HuH-7 (cell line): ENCODE data around the gene SH3BP4.
A peak's percentile ranks its signal among the peaks of the same experiment; 100 is the strongest.

ENCODE experiments used
- DNase-seq: peaks from one replicate; pipeline ENCODE4 v3.0.0; 2011; ENCODE audit warnings: low spot score

The SH3BP4 gene

DNA sequence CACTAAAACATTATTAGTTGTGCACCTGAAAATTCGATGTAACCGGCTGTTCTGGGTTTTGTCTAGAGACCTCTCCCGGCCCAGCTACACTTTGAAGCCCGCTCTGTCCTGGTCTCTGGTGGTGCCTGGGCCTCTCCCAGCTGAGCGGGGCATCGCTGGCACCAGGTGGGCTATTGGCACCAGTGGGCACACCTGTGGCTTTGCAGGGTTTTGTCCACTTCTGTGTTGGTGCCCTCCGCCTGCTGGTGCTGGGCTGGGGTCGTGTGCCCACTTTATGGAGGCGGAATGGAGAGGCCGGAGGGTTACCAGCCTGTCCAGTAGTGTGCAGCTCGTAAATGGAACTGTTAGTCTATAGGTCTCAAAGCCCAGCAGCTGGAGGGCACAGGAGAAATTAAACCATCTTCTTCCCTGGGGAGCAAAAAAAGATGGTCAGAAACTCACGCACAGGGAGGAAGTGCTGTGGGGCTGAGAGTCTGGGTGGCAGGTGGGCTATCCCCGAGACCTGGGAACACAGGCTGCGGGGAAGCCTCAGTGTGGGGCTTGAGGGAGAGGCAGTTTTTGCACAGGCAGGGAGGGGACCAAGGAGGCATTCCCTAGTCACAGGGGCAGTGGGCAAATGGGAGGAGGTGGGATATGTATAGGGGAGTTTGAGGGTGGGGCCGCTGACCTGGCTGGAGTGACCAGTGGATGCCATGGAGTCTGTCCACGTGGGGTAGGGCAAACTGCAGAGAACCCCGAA, 30.4 kb downstream of the SH3BP4 start:
- DNase-seq = no peak

DNA sequence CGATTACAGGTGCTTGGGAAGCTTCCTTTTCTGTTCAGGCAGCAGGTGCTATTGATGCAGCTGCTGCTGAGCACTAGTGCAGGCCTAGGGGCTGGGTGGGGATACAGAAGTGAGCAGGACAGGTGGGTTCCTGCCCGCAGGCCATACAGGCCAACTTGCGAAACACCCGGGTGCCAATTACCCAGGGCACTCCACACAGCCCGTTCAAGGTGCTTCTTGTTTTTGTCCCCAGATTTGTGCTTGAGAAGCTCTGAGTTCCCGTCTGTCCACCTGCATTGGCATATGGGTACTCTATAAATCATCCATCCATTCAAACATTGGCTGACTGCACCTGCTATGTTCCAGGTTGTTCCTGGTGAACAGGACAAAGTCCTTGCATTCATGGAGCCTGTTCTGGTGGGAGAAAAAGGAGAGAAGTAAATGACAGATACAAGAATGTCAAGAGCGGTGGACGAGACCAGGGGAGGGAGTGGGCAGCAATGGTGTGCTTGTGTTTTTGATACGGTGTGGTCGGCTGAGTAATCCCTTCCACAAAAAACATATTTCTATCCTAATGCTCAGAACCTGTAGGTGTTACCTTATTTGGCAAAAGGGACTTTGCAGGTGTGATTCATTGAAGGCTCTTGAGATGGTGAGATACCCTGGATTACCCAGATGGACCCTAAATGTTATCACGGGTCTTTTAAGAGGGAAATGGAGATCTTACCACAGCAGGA, 31.4 kb downstream of the SH3BP4 start:
- no peak for DNase-seq

DNA sequence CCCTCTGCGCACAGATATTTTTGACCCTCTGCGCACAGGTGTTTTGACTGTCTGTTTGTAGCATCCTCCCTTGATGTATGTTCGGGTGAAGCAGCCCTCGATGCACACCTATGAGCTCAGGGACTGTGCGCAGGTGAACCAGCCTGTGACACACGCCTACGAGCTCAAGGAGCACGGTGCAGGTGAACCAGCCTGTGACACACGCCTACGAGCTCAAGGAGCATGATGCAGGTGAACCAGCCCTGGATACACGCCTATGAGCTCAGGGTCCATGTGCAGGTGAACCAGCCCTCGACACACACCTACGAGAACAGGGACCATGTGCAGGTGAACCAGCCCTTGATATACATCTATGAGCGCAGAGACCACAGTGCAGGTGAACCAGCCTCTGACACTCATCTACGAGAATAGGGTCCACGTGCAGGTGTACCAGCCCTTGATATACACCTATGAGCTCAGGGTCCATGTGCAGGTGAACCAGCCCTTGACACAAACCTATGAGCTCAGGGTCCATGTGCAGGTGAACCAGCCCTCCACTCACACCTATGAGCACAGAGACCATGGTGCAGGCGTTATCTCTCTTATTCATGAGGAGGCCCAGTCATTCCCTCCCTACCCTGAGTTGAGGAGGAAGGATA, 33.9 kb downstream of the SH3BP4 start:
- DNase-seq = no peak

DNA sequence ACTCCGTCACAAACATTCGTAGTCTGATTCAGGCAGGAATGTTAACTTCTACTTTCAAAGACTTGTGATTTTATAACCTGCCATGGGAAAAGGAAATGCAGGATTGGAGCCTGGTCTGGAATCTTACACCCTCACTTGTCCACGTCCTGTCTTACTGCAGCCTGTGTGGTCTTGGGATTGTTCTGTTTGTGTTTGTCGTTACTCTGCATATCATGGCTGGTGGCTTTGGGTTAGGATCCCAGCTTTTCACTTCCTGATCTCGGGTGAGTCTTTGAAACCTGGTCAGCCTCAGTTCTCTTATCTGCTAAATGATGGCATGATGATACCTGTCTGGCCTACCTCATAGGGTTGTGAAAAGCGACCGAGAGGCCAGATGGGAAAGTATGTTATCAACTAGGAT, 34.6 kb downstream of the SH3BP4 start:
- DNase-seq = no peak

DNA sequence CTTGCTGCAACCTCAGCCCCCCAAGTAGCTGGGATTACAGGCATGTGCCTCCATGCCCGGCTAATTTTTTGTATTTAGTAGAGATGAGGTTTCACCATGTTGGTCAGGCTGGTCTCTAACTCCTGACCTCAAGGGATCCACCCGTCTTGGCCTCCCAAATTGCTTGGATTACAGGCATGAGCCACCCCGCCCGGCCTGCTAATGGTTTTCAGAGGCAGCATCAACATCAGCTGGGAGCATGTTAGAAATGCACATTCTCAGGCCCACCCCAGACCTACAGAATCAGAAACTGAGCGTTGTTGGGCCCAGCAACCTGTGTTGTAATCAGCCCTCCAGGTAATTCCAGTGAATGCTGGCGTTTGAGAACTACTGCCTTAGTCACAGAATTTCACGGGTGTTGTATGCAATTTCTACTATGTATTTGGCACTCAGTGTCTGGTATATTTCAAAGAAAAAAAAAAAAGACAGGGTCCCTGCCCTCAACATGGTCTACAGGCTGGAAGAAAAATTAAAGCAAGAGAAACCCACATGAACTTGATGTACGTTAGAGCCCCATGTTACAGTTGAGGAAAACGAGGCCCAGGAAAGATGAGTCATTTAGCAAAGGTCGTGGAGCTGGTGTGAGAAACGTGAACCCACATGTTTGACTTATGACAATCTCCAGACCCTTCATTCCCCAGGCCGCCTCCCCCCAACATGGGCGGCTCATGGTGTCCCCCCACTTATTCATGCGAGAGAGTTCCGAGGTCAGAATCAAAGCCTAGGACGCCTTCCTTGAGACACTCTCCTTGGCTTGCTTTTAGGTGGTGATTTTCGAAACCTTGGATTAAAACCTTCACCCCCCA, 35.3 kb downstream of the SH3BP4 start:
- no peak for DNase-seq

DNA sequence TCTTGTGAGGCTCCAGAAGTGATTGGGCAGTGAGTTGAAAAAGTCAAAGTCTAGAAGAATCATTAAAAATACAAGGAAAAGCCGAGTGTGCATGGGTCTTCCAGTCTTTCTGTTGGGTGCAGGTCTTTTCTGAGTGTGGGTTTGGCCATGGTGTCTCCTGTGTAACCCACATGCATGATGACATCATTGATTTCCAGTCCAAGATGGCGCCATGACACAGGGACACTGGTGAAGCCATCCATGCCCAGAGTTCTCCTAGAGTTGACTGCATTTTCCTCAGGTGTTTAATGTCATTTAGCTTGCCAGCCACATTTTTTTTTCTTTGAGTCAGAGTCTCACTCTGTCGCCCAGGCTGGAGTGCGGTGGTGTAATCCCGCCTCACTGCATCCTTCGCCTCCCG, 35.9 kb downstream of the SH3BP4 start:
- DNase-seq = no peak

DNA sequence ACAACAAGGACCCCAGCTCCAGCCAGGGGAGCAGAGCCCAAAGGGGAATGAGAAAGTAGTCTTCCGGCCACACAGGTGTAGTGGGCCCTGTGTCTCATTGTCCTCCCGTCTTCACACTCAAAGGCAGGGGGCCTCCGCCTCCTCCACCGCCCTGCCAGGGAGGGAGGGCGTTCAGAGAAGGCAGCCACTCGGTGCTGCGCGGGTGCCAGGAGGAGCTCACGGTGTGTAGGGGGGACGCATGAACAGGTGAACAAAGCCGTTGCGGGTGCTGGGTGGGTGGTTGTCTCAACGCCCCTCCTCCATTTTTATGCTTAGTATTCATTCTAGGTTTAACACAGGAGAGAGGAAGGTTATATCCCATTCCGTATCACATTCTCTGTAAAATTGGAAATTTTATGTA, 36.7 kb downstream of the SH3BP4 start:
- DNase-seq = no peak

DNA sequence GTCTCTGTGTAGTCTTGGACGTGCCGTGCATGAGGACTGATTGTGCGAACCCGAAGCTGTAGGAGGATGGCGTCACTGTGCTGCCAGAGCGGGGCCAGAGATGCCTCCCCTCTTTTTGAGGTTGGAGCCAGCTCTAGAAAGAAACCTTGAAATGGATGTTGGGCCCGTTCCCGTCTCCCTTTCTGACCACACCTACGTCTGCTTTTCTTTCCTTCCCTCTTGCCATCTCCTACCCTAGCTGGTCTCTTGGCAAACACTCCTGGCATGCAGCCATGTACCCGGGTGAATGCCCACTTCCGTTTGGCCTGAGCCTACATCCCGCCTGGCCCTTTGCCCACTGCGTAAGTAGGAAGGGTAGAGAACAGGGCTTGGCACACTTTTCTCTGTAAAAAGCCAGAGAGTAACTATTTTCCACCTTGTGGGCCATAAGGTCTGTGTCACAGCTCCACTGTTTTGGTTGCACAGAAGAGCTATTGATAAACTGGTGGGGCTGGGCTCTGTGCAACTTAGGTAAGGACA, 37.4 kb downstream of the SH3BP4 start:
- DNase-seq = no peak

DNA sequence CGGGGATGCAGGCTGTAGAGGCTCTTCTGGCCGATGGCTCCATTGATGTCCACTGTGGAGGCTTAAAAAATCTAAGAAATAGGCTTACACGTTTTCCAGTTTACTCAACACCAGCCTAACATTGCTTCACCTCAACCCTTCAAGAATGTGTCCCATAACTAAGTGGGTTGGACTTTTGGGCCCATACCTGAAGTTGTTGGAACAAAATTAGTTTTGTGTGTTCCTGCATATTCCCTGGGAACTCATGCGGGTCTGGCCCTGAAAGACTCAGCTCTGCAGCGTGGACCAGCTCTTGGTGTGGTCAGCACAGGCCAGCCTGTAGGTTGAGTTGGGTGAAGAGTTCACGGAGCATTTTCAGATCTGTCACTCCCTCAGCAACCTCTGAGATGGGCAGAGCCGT, 38.5 kb downstream of the SH3BP4 start:
- DNase-seq = no peak

DNA sequence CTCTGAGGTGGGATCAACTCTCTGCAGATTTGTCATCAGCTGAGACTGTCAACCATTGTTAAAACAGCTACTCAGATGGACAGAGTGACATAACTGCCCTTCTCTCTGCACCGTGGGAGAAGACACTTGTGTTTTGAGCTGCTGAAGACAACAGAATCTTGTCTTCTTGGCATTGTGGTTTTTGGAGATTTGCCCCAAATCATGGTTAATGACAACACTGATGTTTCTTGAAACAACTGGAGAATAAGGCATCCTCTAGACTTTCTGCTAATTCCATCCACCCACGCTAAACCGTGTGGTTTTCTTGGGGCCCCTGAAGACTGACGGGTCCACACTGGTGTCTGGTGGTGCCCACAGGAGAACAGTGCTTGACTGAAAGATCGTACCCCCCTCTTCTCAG, 39.5 kb downstream of the SH3BP4 start:
- DNase-seq = no peak

DNA sequence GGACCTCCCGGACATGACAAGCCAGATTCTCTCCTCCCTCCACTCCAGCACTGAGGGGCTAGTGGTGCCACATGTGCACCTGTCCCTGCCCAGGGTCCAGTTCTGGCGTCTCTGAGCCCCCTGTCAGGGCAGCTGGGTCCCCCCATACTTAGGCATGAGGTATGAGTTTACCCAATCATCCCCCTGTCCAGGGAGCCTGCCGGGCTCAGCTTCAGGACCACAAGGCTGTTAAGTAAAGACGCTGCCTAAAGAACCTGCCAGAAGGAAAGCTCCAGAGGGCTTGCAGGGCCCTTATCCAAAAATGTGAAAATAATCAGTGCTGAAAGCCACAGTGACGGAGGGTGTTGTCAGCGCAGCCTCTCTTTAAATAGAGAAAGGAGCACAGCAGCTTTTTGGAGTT, 40.0 kb downstream of the SH3BP4 start:
- DNase-seq = no peak

DNA sequence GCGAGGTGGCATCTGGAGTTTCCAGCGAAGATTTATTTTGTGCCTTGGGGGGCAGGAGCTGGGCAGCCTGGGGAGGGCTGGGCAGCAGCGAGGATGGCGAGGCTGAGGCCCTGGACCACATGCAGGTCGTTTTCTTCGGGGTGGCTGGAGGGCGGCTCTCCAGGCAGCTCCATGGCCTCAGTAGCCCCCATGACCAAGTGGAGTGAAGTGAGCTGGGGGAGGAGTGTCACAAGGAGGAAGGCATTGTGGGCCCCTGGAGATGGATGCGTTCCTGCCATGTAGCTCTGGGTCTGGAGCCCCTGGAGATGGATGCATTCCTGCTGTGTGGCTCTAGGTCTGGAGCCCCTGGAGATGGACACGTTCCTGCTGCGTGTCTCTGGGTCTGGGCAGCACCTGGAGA, 40.4 kb downstream of the SH3BP4 start:
- no peak for DNase-seq

DNA sequence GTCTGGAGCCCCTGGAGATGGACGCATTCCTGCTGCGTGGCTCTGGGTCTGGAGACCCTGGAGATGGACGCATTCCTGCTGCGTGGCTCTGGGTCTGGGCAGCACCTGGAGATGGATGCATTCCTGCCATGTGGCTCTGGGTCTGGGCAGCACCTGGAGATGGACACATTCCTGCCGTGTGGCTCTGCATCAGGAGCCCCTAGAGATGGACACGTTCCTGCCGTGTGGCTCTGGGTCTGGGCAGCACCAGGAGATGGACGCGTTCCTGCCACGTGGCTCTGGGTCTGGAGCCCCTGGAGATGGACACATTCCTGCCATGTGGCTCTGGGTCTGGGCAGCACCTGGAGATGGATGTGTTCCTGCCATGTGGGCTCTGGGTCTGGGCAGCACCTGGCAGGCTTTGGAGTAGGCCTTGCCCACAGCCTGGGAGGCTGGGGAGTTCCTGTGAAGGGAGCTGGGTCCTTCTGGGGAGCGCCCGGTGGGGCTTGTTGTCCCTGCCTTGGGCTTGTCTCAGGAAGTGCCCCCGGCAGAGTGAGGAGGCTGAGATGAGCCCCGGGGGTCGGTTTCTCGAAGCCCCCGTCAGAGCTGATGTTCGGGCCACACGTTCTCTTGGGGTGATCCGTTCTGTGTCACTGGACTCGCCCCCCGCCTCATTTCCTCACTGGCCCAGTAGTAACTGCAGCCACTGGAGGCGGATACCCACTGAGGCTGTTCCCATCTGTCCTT, 41.0 kb downstream of the SH3BP4 start:
- no peak for DNase-seq

DNA sequence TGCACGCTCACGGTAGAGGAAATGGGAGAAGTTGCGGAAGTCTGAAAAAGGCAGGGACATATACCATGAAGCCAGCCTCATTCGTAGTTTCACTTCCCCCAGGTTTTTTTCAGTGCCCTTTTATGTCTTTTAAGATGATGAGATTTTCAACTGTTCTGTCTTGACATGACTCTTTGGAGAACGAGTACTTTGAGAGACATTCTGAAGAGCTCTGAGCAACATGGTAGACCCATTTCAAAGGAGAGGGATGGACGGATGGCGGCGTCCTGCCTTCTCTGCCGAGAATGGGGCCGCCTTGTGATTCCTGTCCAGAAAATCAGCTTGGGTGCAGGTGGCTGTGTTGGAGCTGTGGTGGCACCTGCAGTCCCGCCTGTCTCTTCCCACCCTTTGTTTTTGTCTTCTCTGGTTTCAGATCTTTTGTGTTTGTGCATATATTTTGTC, 41.7 kb downstream of the SH3BP4 start:
- DNase-seq = no peak

DNA sequence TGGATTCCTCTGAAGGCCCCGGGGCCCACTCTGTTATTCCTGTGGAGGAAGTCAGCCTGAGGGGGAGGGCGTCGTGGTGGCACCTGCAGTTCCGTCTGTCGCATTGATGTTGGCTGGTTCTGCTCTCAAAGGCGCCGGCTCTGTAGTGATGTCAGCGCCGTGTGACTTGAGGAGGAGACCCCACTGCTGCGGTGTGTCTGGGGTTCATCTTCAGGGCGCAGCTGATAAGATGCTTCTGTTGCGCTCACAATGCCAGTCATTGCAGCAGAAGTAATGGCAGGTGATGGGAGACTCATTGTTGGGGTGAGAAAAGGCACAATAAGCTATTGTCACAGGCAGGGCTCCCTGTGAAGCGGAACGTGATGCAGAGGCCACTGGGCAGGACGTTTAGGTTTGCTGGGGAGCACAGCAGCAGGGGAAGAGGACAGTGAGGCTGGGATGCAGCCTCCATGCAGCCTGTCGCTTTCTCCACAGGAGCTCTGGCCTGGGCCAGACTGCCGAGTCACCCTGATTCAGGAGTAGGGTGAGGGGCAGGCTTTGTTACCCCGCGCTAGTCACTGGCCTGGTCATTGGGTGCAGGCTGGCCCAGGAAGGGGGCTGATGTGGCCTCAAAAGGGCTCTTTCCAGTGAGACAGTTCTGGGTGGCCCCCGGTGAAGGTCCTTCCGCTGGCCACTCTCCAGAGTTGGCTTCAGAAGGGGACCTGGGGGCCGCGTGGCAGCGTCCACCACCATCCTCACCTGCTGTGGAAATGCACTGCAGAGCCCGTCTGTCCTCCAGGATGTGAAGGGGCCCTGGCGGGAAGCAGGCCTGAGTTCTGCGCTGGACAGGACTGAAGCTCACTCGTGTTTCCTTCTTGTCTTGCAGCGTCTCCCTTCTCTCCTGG, 42.9 kb downstream of the SH3BP4 start:
- DNase-seq = no peak

DNA sequence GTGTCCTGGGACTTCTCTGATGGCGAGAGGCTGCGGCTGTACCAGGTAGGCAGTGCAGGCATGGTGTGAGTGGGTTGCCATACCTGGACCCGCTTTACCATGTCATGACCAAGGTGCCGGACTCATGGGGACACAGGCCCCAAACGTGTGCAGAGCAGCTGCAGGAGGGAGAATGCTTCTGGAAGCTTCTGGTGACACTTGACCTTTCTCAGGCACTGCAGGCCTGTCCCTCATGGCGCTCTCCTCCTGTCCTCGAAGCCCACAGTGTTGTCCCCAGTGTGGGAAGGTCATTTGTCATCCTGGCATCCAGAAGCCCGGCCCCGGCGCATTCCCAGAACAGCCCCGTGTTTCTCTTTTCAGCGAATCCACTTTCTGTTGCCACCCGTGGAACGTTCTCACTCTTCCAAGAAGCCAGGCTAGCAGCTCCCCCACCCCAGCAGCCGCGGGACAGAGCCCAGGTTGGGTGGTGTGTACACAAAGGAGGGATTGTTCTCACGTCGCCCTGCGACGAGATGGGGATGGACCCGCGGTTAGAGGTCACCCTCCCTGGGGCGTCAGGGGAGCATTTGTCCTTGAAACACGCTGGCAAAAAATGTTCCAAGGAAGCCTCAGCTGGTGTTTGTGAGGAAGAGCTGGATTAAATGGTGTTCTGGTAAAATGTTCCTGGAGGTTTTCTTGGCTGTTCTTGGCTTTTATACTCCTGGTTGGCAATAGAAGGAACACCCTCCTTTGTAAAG, 43.7 kb downstream of the SH3BP4 start:
- DNase-seq = peak; percentile 54

DNA sequence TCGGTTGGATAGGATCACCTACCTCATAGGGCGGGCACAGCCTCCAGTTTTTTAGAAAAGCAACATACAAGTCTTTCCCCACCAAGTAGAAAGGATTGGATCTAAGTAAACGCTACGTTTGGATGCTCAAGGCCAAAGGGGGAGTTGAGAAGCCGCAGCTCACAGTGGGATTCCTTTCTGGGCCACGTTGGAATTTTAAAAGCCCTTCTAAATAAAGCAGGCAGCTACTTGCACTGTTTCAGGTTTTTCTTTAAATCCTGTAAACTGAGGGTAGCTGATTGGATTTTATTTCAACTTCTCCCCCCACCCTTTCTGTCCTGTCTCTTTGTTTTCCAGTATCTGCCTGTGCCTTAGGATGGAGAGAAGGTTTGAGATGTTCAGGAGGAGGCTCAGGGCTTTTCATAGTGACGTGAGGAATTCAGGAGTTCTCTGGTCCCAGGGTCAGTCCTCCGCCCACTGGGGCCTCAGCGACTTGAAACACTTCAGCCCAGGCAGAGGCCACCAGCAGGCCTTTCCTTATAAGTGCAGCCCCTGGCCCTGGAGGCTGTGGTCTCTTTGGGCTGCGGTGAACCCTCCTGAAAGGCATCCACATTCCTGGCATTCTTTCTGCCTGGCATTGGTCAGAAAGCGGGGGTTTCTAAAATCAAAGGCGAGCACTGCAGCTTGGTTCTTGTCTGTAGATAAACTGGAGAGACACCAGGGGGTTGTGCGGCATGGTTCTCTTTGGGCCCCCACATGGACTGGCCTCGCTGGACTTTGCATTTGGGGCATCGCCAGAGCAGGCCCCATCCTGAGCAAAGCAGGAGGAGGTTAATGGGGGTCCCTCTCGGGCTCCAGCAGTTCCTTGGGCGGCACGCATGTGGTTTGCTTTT, 44.5 kb downstream of the SH3BP4 start:
- DNase-seq = peak; percentile 40

DNA sequence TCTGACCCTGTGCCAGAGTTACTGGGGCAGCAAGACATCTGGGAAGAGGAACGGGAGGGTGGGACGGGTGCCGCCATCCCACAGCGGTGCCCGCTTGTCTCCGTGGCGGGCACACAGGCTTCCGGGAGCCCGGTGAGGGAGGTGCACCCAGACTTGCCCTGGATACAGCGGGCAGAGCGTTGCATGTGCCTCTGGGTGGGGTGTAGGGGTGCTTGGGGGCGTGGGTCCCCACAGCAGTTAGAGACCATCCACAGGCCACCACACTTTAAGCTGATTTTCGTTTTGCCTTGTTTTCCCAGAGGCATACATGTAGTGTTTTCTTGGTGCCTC, 45.1 kb downstream of the SH3BP4 start:
- no peak for DNase-seq

DNA sequence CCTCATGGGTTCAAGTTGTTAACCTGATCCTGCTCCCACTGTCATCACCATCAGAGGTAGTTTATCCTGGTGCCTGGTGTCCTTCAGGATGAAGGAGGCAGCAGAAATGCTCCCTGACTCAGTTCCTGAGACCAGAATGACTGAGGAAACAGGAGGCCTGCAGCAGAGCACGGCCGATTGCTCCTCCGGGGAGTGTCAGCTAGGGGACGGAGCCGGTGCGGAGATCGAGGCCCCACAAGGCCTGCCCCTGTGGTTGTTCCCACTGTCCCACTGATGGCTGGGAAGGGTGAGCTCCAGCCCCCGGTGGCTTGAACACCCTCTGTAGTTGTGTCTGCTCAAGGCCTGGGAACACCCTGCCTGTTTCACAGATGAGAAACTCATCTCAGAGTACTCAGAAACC, 45.6 kb downstream of the SH3BP4 start:
- no peak for DNase-seq
